Activated CD4-positive, CD25-positive, alpha-beta regulatory T cell (primary cell): ENCODE data around the gene PTPN6.
"Not testable (repeated sequence)": the region's sequence is repeated elsewhere in the genome, so short reads cannot be mapped to it uniquely, and the experiment has no call there.

Source experiments
- DNase-seq, 4 experiments: peaks; one replicate each; lab custom pipeline; 2025; lab: John Stamatoyannopoulos, UW

Gene PTPN6

GRCh38 chr12:6950811-6951540 is at the start of gene PTPN6:
Gene PTPN6, plus strand, starts transcription at chr12:6951356. Its CDS starts 157 bp downstream, at chr12:6951513.
- DNase-seq = peak in 2 of 4 experiments; percentile 47

DNA sequence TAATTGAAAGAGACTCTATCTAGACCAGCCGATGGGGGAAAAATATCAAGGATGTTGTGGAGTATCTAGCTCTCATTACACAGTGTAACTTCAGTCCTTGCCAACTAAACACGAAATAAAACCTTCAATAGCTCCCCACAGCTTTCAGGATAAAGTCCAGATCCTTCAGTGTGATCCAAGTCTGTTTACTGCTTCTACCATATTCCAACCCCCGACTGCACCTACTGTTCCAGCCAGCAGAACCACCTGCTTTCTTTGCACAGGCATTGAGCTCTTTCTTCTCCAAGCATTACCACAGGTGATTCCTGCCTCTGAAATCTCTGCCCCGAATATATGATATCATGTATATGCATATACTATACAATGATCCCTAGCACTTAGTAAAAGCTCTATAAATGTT is 48.7 kb upstream of the PTPN6 start:
- DNase-seq = no peak

DNA sequence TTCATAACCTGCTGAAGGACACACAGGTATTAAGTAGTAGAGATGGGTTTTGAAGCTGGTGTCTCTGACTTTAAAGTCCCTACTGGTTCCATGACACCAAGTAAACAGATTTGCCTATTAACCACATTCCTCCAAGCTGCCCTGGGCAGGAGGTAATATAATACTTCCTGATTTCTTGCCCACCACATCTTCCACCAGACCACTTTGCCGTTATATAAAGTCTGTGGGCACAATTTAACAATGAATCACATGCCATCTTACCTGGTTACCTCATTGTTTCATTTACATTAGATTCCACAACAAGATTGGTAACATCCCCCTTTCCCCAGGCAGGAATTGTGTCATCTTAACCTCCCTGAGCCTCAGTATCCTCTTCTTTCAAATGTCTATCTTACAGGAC is 47.4 kb upstream of the PTPN6 start:
- no peak for DNase-seq

- peak; percentile 92 to 95 (median 94) for DNase-seq
Measured at GRCh38 chr12:6904280-6905276, 46.6 kb upstream of the PTPN6 start, which contains the start of gene LRRC23. Gene LRRC23, plus strand, starts transcription at chr12:6904822. Its CDS starts 812 bp downstream, at chr12:6905634.

- no peak for DNase-seq
Measured at GRCh38 chr12:6905414-6906040, 45.6 kb upstream of the PTPN6 start.

DNA sequence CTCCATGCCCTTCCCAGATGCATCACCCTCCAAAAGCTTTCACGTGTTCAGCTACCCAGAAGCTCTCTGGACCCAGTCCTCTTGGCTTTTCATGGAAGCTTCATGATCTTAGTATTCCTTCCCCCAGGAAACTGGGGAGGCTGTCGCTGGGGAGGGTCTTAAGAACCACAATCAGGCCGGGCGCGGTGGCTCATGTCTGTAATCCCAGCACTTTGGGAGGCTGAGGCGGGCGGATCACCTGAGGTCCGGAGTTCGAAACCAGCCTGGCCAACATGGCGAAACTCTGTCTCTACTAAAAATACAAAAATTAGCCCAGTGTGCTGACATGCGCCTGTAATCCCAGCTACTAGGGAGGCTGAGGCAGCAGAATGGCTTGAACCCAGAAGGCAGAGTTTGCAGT is 43.0 kb upstream of the PTPN6 start:
- not testable (repeated sequence) for DNase-seq

DNA sequence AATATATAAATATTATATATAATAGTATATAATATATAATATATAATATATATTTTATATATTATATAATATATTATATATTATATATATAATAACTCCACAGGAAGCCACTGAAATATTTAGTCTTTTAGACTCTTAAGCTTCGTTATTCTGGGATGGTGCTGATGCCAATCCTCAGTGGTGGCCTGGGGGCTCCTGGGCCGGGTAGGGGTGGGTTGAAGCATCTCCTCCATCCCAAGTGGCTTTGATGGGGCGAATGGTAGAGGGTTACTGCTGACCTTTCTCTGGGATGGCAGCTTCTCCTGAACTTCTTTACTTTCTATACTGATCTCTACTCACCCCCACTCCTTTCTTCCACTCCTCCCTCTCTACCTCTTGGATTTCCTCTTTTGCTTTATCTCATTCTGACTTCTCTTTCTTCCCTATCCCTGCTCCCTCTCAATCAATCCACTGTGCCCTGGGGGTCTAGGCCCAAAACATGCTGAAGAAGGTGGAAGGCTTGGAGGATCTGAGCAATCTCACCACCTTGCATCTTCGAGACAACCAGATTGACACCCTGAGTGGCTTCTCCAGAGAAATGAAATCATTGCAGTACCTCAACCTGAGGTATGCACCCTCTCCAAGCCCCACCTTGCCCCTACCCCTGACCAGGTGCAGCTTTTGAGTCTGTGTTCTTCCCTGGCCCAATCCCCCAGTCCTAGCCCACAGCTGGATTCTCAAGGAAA is 41.6 kb upstream of the PTPN6 start:
- no peak for DNase-seq

- DNase-seq = no peak
Measured at GRCh38 chr12:6912164-6912935, 38.8 kb upstream of the PTPN6 start.

DNA sequence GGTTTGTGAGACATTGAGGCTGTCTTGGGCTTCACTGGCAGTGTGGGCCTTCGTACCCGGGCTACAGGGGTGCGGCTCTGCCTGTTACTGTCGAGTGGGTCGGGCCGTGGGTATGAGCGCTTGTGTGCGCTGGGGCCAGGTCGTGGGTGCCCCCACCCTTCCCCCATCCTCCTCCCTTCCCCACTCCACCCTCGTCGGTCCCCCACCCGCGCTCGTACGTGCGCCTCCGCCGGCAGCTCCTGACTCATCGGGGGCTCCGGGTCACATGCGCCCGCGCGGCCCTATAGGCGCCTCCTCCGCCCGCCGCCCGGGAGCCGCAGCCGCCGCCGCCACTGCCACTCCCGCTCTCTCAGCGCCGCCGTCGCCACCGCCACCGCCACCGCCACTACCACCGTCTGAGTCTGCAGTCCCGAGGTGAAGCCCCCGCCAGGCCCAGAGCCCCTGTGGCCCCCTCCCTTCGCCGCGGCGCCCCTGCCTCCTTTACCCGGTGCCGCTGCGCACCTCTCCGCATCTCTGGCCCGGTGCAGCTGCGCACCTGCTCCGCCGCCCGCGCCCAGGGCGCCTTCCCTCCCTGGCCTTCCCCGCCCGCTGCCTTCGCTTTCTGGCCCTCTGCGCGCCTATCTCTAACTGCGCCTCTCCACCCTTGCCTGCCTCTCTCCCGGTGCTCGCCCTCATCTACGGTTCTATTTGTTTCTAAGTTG is 36.8 kb upstream of the PTPN6 start, which contains the start of gene ENO2:
TSS of gene ENO2 (plus strand) at position 335 of the 701 bp plus-strand sequence. CDS start 1,253 bp downstream, outside the sequence.
- peak; percentile 53 to 79 (median 70) for DNase-seq

DNA sequence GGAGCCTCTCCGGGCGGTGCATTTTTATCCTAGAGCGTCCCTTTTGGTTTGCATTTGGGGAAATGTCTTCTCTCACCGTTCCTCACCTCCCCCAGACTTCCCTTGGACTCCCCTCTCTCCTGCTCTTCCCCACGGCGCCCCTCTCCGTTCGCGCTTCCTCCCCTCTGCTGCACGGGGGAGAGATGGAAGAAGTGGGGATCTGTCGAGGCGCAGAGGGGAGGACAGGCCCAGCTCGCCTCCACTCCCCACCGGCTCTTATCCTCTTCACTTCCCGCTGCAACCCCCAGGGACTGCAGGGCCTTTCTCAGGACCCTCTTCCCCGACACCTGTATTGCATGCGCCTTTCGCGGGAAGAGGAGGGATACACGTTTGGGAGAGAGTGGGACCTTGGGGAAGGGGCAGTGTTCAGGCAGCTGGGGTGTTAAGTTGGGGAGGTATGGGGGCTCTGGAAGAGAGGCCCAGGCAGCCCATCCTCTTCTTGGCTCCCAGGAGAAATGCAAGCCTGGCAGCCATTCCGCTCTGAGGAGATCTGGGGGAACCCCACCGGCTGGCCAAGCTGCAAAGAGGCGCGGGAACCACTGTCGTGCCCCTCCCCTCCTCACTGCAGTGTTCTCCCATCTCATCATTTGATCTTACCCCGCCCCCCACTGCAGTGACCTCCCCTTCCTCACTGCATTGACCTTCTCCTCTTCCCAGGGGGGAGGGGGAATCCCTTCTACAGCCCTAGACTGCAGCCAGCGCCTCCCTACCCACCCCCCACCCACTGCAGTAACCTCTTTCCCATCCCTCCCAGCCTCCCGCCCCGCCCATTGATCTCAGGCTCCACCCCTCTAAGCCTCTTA is 36.0 kb upstream of the PTPN6 start:
- DNase-seq = no peak

- DNase-seq = no peak
Measured at GRCh38 chr12:6915789-6916285, 35.3 kb upstream of the PTPN6 start.

- DNase-seq = no peak
Measured at GRCh38 chr12:6916426-6917200, 34.5 kb upstream of the PTPN6 start.

DNA sequence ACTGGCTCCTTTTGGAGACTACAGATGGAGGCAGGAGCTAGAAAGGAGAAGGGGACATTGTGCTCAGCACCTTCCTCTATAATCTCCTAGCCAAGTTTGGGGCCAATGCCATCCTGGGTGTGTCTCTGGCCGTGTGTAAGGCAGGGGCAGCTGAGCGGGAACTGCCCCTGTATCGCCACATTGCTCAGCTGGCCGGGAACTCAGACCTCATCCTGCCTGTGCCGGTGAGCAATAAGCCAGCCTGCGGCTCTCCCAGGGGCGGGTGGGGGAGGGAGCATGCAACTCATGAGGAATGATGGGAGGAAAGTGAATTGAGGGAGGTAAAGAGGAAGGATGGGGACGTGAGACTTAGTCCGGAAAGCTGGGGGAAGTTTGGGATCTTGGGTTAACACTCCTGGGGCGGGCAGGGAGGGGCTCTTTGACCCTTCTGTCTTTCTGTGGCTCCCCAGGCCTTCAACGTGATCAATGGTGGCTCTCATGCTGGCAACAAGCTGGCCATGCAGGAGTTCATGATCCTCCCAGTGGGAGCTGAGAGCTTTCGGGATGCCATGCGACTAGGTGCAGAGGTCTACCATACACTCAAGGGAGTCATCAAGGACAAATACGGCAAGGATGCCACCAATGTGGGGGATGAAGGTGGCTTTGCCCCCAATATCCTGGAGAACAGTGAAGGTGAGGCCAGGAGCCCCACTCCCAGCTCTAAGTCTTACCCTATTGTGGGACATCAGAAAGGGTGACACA is 33.5 kb upstream of the PTPN6 start:
- no peak for DNase-seq

DNA sequence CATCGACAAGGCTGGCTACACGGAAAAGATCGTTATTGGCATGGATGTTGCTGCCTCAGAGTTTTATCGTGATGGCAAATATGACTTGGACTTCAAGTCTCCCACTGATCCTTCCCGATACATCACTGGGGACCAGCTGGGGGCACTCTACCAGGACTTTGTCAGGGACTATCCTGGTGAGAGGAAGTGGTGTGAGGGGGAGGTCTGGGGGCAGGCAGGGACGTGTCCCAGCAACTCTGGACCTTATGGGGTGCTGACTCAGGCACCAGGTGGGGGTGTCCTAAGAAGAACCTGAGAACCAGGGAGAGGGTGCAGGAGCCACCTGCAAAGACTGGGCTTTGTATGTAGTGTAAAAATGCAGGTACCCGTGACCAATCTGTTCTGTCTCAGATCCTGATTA is 31.6 kb upstream of the PTPN6 start:
- no peak for DNase-seq

DNA sequence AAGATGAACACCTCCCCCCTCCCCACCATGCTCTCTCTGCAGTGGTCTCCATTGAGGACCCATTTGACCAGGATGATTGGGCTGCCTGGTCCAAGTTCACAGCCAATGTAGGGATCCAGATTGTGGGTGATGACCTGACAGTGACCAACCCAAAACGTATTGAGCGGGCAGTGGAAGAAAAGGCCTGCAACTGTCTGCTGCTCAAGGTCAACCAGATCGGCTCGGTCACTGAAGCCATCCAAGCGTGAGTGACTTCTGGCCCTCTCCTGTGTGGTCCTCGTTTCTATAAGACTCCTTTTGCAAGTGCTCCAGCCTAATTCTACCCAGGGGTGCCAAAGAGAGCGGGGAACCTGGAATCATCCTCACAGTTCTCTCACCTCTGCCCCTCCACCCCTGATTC is 29.6 kb upstream of the PTPN6 start:
- DNase-seq = no peak

- no peak for DNase-seq
Measured at GRCh38 chr12:6921996-6922946, 28.9 kb upstream of the PTPN6 start.
